Raji (cell line): ENCODE measurements around the gene NEDD9.

Source experiments
- POLR2A ChIP-seq: IDR thresholded peaks from 2 replicates; pipeline ENCODE4 v1.6.1; 2011; ENCODE audit warnings: low read depth, low read length, control low read depth; ENCODE audit not compliant: insufficient read depth

NEDD9 gene

GRCh38 chr6:11168091-11168635 is 64.3 kb downstream of the NEDD9 start:
- TF ChIP-seq POLR2A, result no peak

GRCh38 chr6:11166948-11167347 is 65.5 kb downstream of the NEDD9 start:
- no peak for TF ChIP-seq POLR2A

- no peak for TF ChIP-seq POLR2A
Observed at GRCh38 chr6:11164717-11165646, 67.5 kb downstream of the NEDD9 start.

GRCh38 chr6:11163932-11164331 is 68.5 kb downstream of the NEDD9 start:
- no peak for TF ChIP-seq POLR2A

- no peak for TF ChIP-seq POLR2A
Observed at GRCh38 chr6:11162262-11162661, 70.2 kb downstream of the NEDD9 start.

- TF ChIP-seq POLR2A, result no peak
Observed at GRCh38 chr6:11161031-11161956, 71.2 kb downstream of the NEDD9 start.

- TF ChIP-seq POLR2A, result no peak
Observed at GRCh38 chr6:11160199-11160598, 72.3 kb downstream of the NEDD9 start.

GRCh38 chr6:11155589-11155988 is 76.9 kb downstream of the NEDD9 start:
- no peak for TF ChIP-seq POLR2A

GRCh38 chr6:11153447-11153846 is 79.0 kb downstream of the NEDD9 start:
- TF ChIP-seq POLR2A, result no peak

GRCh38 chr6:11152581-11152980 is 79.9 kb downstream of the NEDD9 start:
- TF ChIP-seq POLR2A, result no peak

- TF ChIP-seq POLR2A, result no peak
Observed at GRCh38 chr6:11151488-11151887, 81.0 kb downstream of the NEDD9 start.

- no peak for TF ChIP-seq POLR2A
Observed at GRCh38 chr6:11149551-11149950, 82.9 kb downstream of the NEDD9 start.

- TF ChIP-seq POLR2A, result no peak
Observed at GRCh38 chr6:11146117-11146826, 86.2 kb downstream of the NEDD9 start.

- no peak for TF ChIP-seq POLR2A
Observed at GRCh38 chr6:11144393-11144851, 88.0 kb downstream of the NEDD9 start.
